HCT116 (cell line): ENCODE data around the gene CMBL. TPM values are rescaled to one million over a fixed set of nuclear protein-coding genes. Genes with fewer than 3 reads are reported as not detected.

Source experiments
- ATAC-seq: fragments of 200-7000 bp; cut with Tn5 transposase; 2 replicates; pipeline ENCODE4 v1.9.1; 2020; ENCODE audit warnings: mild to moderate bottlenecking, moderate library complexity
- BruUV-seq: library from RNA; stranded (reverse); fragments of 400-500 nt; replicated peaks from 2 replicates; lab custom pipeline; 2021; lab: Mats Ljungman, UMichigan
- CTCF ChIA-PET: fragments of 300-600 bp; sonication (Branson Sonifier 250); formaldehyde crosslinking; loops from one replicate; lab custom pipeline; 2021; ENCODE audit warnings: antibody characterized with exemption; lab: Charles Lee
- POLR2A ChIA-PET: fragments of 300-600, 350-600 bp; sonication (Branson Sonifier 250); formaldehyde crosslinking; loops from one replicate; lab custom pipeline; 2021; ENCODE audit warnings: antibody characterized with exemption; lab: Charles Lee
- RAD21 ChIA-PET, 2 experiments: fragments of 300-600 bp; sonication (Branson Sonifier 250); formaldehyde crosslinking; loops; one replicate each; lab custom pipeline; 2023; ENCODE audit warnings: low total read pairs in 2 of 2; ENCODE audit not compliant: uncharacterized antibody in 2 of 2, unreplicated experiment in 2 of 2, low non-redundant PET in 1 of 2; lab: Charles Lee
- DNase-seq: peaks from one replicate; pipeline ENCODE4 v3.0.0-alpha.2; 2010; ENCODE audit warnings: low read depth, low spot score
- H2AFZ ChIP-seq: fragments of 200-600 bp; shearing (Covaris generic), sonication (generic); 2 replicates; pipeline ENCODE4 v1.6.1; 2017; ENCODE audit warnings: low read depth, mixed run types, mixed read lengths, antibody characterized with exemption, low read length; ENCODE audit not compliant: poor library complexity, severe bottlenecking
- H3K27ac ChIP-seq: 2 replicates; pipeline ENCODE4 v1.5.1; 2012; ENCODE audit warnings: low read depth, low read length
- H3K27me3 ChIP-seq: fragments of 200-600 bp; sonication (generic); 2 replicates; pipeline ENCODE4 v1.6.1; 2016; ENCODE audit warnings: mixed run types, low read length, mixed read lengths; ENCODE audit not compliant: insufficient read depth
- H3K36me3 ChIP-seq, 2 experiments: fragments of 200-500 bp in 1 of 2; fragments of 200-600 bp in 1 of 2; sonication (Bioruptor generic) in 1 of 2; sonication (generic) in 1 of 2; 2 replicates each; pipeline versions ENCODE4 v1.5.1 to v1.6.1; 2014 to 2016; ENCODE audit warnings: low read length in 2 of 2, inconsistent platforms in 1 of 2, mixed read lengths in 1 of 2, mixed run types in 1 of 2; ENCODE audit not compliant: insufficient read depth in 2 of 2, control insufficient read depth in 1 of 2
- H3K4me1 ChIP-seq, 2 experiments: fragments of 200-600 bp in 1 of 2; sonication (generic) in 1 of 2; 2 replicates each; pipeline versions ENCODE4 v1.5.1 to v1.6.1; 2012 to 2017; ENCODE audit warnings: low read length in 2 of 2, inconsistent platforms in 1 of 2, mild to moderate bottlenecking in 1 of 2, mixed read lengths in 1 of 2, mixed run types in 1 of 2, moderate library complexity in 1 of 2; ENCODE audit not compliant: insufficient read depth in 2 of 2, control insufficient read depth in 1 of 2
- H3K4me2 ChIP-seq: fragments of 200-600 bp; sonication (generic); 2 replicates; pipeline ENCODE4 v1.6.1; 2017; ENCODE audit warnings: mixed run types, low read length, mixed read lengths
- H3K4me3 ChIP-seq, 2 experiments: fragments of 200-600 bp in 1 of 2; sonication (generic) in 1 of 2; replicated peaks in 1 of 2; 2 replicates each; pipeline ENCODE4 v1.5.1; 2011 to 2016; ENCODE audit warnings: low read length in 2 of 2, control low read depth in 1 of 2, low read depth in 1 of 2, mild to moderate bottlenecking in 1 of 2, mixed read lengths in 1 of 2, mixed run types in 1 of 2
- H3K79me2 ChIP-seq: fragments of 200-600 bp; sonication (generic); 2 replicates; pipeline ENCODE4 v1.6.1; 2017; ENCODE audit warnings: mild to moderate bottlenecking, mixed run types, low read length, moderate library complexity, mixed read lengths; ENCODE audit not compliant: insufficient read depth
- H3K9ac ChIP-seq: fragments of 200-600 bp; sonication (generic); 2 replicates; pipeline ENCODE4 v1.6.1; 2016; ENCODE audit warnings: low read length, mixed read lengths
- H3K9me2 ChIP-seq: fragments of 200-600 bp; sonication (generic), shearing (Covaris generic); 2 replicates; pipeline ENCODE4 v1.6.1; 2017; ENCODE audit warnings: mixed run types, mild to moderate bottlenecking, moderate library complexity; ENCODE audit not compliant: insufficient read depth
- H3K9me3 ChIP-seq, 2 experiments: fragments of 200-500 bp in 1 of 2; fragments of 200-600 bp in 1 of 2; sonication (Bioruptor generic) in 1 of 2; sonication (generic) in 1 of 2; 2 replicates each; pipeline ENCODE4 v1.6.1; 2014 to 2017; ENCODE audit warnings: low read length in 2 of 2, mixed read lengths in 2 of 2, inconsistent platforms in 1 of 2, low read depth in 1 of 2, mild to moderate bottlenecking in 1 of 2, mixed run types in 1 of 2, moderate library complexity in 1 of 2; ENCODE audit not compliant: control insufficient read depth in 1 of 2, insufficient read depth in 1 of 2
- H4K20me1 ChIP-seq: fragments of 200-600 bp; sonication (generic), shearing (Covaris generic); 2 replicates; pipeline ENCODE4 v1.6.1; 2017; ENCODE audit warnings: mixed run types, mild to moderate bottlenecking, moderate library complexity; ENCODE audit not compliant: insufficient read depth
- CEBPB ChIP-seq: IDR thresholded peaks from 2 replicates; pipeline ENCODE4 v1.6.1; 2012; ENCODE audit warnings: low read depth
- EGR1 ChIP-seq: IDR thresholded peaks from 2 replicates; pipeline ENCODE4 v1.6.1; 2012; ENCODE audit warnings: low read depth
- EZH2 ChIP-seq: fragments of 200-600 bp; sonication (generic); IDR thresholded peaks from 2 replicates; pipeline ENCODE4 v1.6.1; 2017; ENCODE audit warnings: antibody characterized with exemption, mixed run types
- FOSL1 ChIP-seq: IDR thresholded peaks from 2 replicates; pipeline ENCODE4 v1.6.1; 2012; ENCODE audit warnings: low read depth
- JUND ChIP-seq: IDR thresholded peaks from 2 replicates; pipeline ENCODE4 v1.6.1; 2012
- MAX ChIP-seq: IDR thresholded peaks from 2 replicates; pipeline ENCODE4 v1.6.1; 2012
- POLR2A ChIP-seq: IDR thresholded peaks from 2 replicates; pipeline ENCODE4 v1.7.0; 2011; ENCODE audit warnings: borderline replicate concordance; ENCODE audit not compliant: insufficient read depth, insufficient read length; ENCODE audit errors: extremely low read depth
- REST ChIP-seq: IDR thresholded peaks from 2 replicates; pipeline ENCODE4 v1.6.1; 2012; ENCODE audit warnings: low read depth
- SIN3A ChIP-seq: IDR thresholded peaks from 2 replicates; pipeline ENCODE4 v1.6.1; 2012; ENCODE audit warnings: low read depth
- TCF7L2 ChIP-seq: IDR thresholded peaks from 2 replicates; pipeline ENCODE4 v1.7.0; 2011; ENCODE audit warnings: borderline replicate concordance, inconsistent platforms; ENCODE audit not compliant: insufficient read depth, insufficient read length; ENCODE audit errors: extremely low read depth
- YY1 ChIP-seq: IDR thresholded peaks from 2 replicates; pipeline ENCODE4 v1.6.1; 2011; ENCODE audit warnings: low read length, low read depth, moderate library complexity, mild to moderate bottlenecking; ENCODE audit not compliant: insufficient replicate concordance; ENCODE audit errors: extremely low read depth
- ZNF274 ChIP-seq: fragments of 200-500 bp; sonication (Bioruptor generic); IDR thresholded peaks from 2 replicates; pipeline ENCODE4 v1.6.1; 2014; ENCODE audit warnings: mild to moderate bottlenecking, low read depth, low read length, inconsistent platforms
- intact Hi-C: fragments of 100-400 bp; cut with micrococcal nuclease; formaldehyde crosslinking; loops from 2 replicates; pipeline ENCODE4 v1.10.0; 2022
- total RNA-seq: library from RNA; stranded (reverse); gene quantifications from one replicate; pipeline ENCODE4 v1.2.1, GENCODE V29; 2021; ENCODE audit not compliant: unreplicated experiment

Gene CMBL
- total RNA-seq, 1 experiment from 2014 or later: 51.0 TPM

- ChIA-PET POLR2A (no interaction called here), RAD21 (no interaction called here), CTCF (no interaction called here)
- Histone ChIP-seq H2AFZ (no peak overlapping the region), H3K27me3 (no peaks in the 10 kb centered on the region), H3K27ac (no peak overlapping the region), H3K4me1 (no peaks in the 10 kb centered on the region), H3K4me2 (no peak overlapping the region), H4K20me1 (peaks cover 27% of the 10 kb centered on the region), H3K36me3 (peaks cover 84 to 92% of the 10 kb centered on the region in 2 experiments), H3K4me3 (no peak overlapping the region), H3K9me2 (no peaks in the 10 kb centered on the region), H3K9ac (no peak overlapping the region), H3K79me2 (peaks cover 90% of the 10 kb centered on the region), H3K9me3 (no peaks in the 10 kb centered on the region)
- DNase-seq (no peak), ATAC-seq (no peak)
- TF ChIP-seq TCF7L2 (no peak), ZNF274 (no peak), EGR1 (no peak), YY1 (no peak), MAX (no peak), POLR2A (no peak), FOSL1 (no peak), JUND (no peak), REST (no peak), SIN3A (no peak), EZH2 (no peak), CEBPB (no peak)
- intact Hi-C loops: no loop called here
- BruUV-seq: no TSS peak
These were observed 49.8 kb downstream of the CMBL start for GRCh38 chr5:10257870-10258269.
